CD4-positive, alpha-beta T cell (primary cell): ENCODE results near the gene ANO6. TPM values are rescaled to one million over a fixed set of nuclear protein-coding genes. Genes with fewer than 3 reads are reported as not detected.

ENCODE experiments used
- ATAC-seq: fragments of 200-7000 bp; cut with Tn5 transposase; one replicate; pipeline ENCODE4 v1.10.0; 2022; ENCODE audit warnings: mild to moderate bottlenecking; ENCODE audit not compliant: poor library complexity
- CTCF ChIA-PET: fragments of 350-600 bp; sonication (Branson Sonifier 250); formaldehyde crosslinking; loops from one replicate; lab custom pipeline; 2021; ENCODE audit warnings: antibody characterized with exemption, inconsistent platforms; lab: Charles Lee
- POLR2A ChIA-PET: fragments of 350-600 bp; sonication (Branson Sonifier 250); formaldehyde crosslinking; loops from one replicate; lab custom pipeline; 2021; ENCODE audit warnings: antibody characterized with exemption, inconsistent platforms; lab: Charles Lee
- DNase-seq, 14 experiments: peaks; one replicate each; pipeline ENCODE4 v3.0.0-alpha.2; 2013 to 2020; ENCODE audit warnings: mixed read lengths in 2 of 14
- H3K27ac ChIP-seq, 2 donors: one replicate each; pipeline versions ENCODE4 v1.5.1 to v1.7.0; 2013; ENCODE audit warnings: low read length in 2 of 2, low read depth in 1 of 2, mild to moderate bottlenecking in 1 of 2
- H3K27me3 ChIP-seq, 2 experiments: 1 replicate in 1 of 2; 2 replicates in 1 of 2; pipeline versions ENCODE4 v1.6.1 to v1.7.0; 2013; ENCODE audit warnings: low read length in 2 of 2, control low read depth in 1 of 2, mild to moderate bottlenecking in 1 of 2, moderate library complexity in 1 of 2; ENCODE audit not compliant: insufficient read depth in 2 of 2, control insufficient read depth in 1 of 2
- H3K36me3 ChIP-seq: one replicate; pipeline ENCODE4 v1.6.1; 2013; ENCODE audit warnings: low read length, control low read depth; ENCODE audit not compliant: insufficient read depth
- H3K4me1 ChIP-seq: one replicate; pipeline ENCODE4 v1.6.1; 2013; ENCODE audit warnings: low read length, control low read depth; ENCODE audit not compliant: insufficient read depth
- H3K4me3 ChIP-seq: one replicate; pipeline ENCODE4 v1.5.1; 2013; ENCODE audit warnings: mild to moderate bottlenecking, low read length, moderate library complexity
- H3K9me3 ChIP-seq, 2 experiments: 1 replicate in 1 of 2; 2 replicates in 1 of 2; pipeline versions ENCODE4 v1.6.1 to v1.7.0; 2013; ENCODE audit warnings: low read length in 2 of 2, mild to moderate bottlenecking in 2 of 2, control low read depth in 1 of 2, moderate library complexity in 1 of 2; ENCODE audit not compliant: control insufficient read depth in 1 of 2, insufficient read depth in 1 of 2
- H3K27ac Mint-ChIP-seq: one replicate; pipeline ENCODE4 v1.8.0; 2020; ENCODE audit warnings: mixed read lengths
- H3K27me3 Mint-ChIP-seq: one replicate; pipeline ENCODE4 v1.8.0; 2021; ENCODE audit warnings: mixed read lengths
- H3K36me3 Mint-ChIP-seq: one replicate; pipeline ENCODE4 v1.8.0; 2021; ENCODE audit warnings: low read depth, mixed read lengths
- H3K4me1 Mint-ChIP-seq: one replicate; pipeline ENCODE4 v1.8.0; 2021; ENCODE audit warnings: low read depth, mixed read lengths
- H3K4me3 Mint-ChIP-seq: one replicate; pipeline ENCODE4 v1.8.0; 2020; ENCODE audit warnings: mild to moderate bottlenecking, mixed read lengths
- H3K9me3 Mint-ChIP-seq: one replicate; pipeline ENCODE4 v1.8.0; 2020; ENCODE audit warnings: mixed read lengths
- CTCF ChIP-seq: fragments of 200-600 bp; IDR thresholded peaks from one replicate; pipeline ENCODE4 v1.8.0; 2022; ENCODE audit warnings: antibody characterized with exemption, mild to moderate bottlenecking
- intact Hi-C, 2 experiments: fragments of 100-400 bp; cut with DNase I in 1 of 2; cut with micrococcal nuclease in 1 of 2; formaldehyde crosslinking; loops; one replicate each; pipeline versions ENCODE4 v1.15.1 to v1.9.0; 2023 to 2025; cut with DNase I, micrococcal nuclease
- total RNA-seq, 174 experiments: library from RNA in 2 of 174; stranded (reverse) in 2 of 174; gene quantifications; one replicate each; pipeline ENCODE4 v1.2.3 and lab custom pipeline; 2021 to 2026

ANO6 gene
- total RNA-seq, 2 experiments from 2014 or later: 11.6 to 11.7 TPM

GRCh38 chr12:45419317-45419814 lies 203.5 kb downstream of the ANO6 start:
- no peak overlapping the region for H3K4me3 ChIP-seq
- no peaks in the 10 kb centered on the region for H3K4me1 Mint-ChIP-seq
- H3K27ac Mint-ChIP-seq: no peak overlapping the region
- intact Hi-C loops: no loop called here
- H3K36me3 ChIP-seq: peaks cover 41% of the 10 kb centered on the region
- H3K36me3 Mint-ChIP-seq: peaks cover 72% of the 10 kb centered on the region
- no peaks in the 10 kb centered on the region for H3K27me3 ChIP-seq
- no peaks in the 10 kb centered on the region for H3K27me3 Mint-ChIP-seq
- ChIA-PET POLR2A (no interaction called here), CTCF (no interaction called here)
- no peak for TF ChIP-seq CTCF
- no peak overlapping the region for H3K4me3 Mint-ChIP-seq
- no peaks in the 10 kb centered on the region for H3K9me3 ChIP-seq
- no peak overlapping the region for H3K27ac ChIP-seq
- no peaks in the 10 kb centered on the region for H3K4me1 ChIP-seq
- H3K9me3 Mint-ChIP-seq: no peaks in the 10 kb centered on the region
- ATAC-seq: no peak
- no peak for DNase-seq

- no peak overlapping the region for H3K4me3 Mint-ChIP-seq
- CTCF ChIA-PET: no interaction called here
- POLR2A ChIA-PET: no interaction called here
Observed at GRCh38 chr12:45421736-45422135, 205.8 kb downstream of the ANO6 start.

GRCh38 chr12:45423931-45424330 lies 208.0 kb downstream of the ANO6 start:
- H3K36me3 ChIP-seq: peaks cover 53% of the 10 kb centered on the region
- Mint-ChIP-seq H3K27ac (no peak overlapping the region), H3K36me3 (peaks cover 95% of the 10 kb centered on the region), H3K9me3 (no peaks in the 10 kb centered on the region), H3K4me1 (no peaks in the 10 kb centered on the region), H3K27me3 (no peaks in the 10 kb centered on the region), H3K4me3 (no peak overlapping the region)
- no peaks in the 10 kb centered on the region for H3K4me1 ChIP-seq
- no peak for ATAC-seq
- CTCF ChIA-PET: no interaction called here
- no peaks in the 10 kb centered on the region for H3K9me3 ChIP-seq
- POLR2A ChIA-PET: no interaction called here
- TF ChIP-seq CTCF: no peak
- DNase-seq: no peak
- intact Hi-C loops: no loop called here
- H3K27me3 ChIP-seq: no peaks in the 10 kb centered on the region
- H3K4me3 ChIP-seq: no peak overlapping the region
- H3K27ac ChIP-seq: no peak overlapping the region

More at GRCh38 chr12:45421736-45422135, 205.8 kb downstream of the ANO6 start:
- no peak overlapping the region for H3K4me3 ChIP-seq
- no peak for TF ChIP-seq CTCF
- H3K4me1 ChIP-seq: no peaks in the 10 kb centered on the region
- H3K27ac Mint-ChIP-seq: no peak overlapping the region
- H3K36me3 ChIP-seq: peaks cover 42% of the 10 kb centered on the region
- peaks cover 93% of the 10 kb centered on the region for H3K36me3 Mint-ChIP-seq
- DNase-seq (no peak), ATAC-seq (no peak)
- H3K9me3 ChIP-seq: no peaks in the 10 kb centered on the region
- H3K27ac ChIP-seq: no peak overlapping the region
- H3K27me3 ChIP-seq: no peaks in the 10 kb centered on the region
- no peaks in the 10 kb centered on the region for H3K27me3 Mint-ChIP-seq
- no peaks in the 10 kb centered on the region for H3K9me3 Mint-ChIP-seq
- H3K4me1 Mint-ChIP-seq: no peaks in the 10 kb centered on the region
- intact Hi-C loops: no loop called here
